Aorta (tissue), 5 donors: ENCODE measurements around the gene PIP5K1B. TPM values are rescaled to one million over a fixed set of nuclear protein-coding genes. Genes with fewer than 3 reads are reported as not detected.

ENCODE experiments used
- ATAC-seq: fragments of 200-7000 bp; cut with Tn5 transposase; one replicate; pipeline ENCODE4 v1.9.1; 2022; ENCODE audit warnings: moderate library complexity; ENCODE audit not compliant: low FRiP score
- DNase-seq, 2 donors: peaks; one replicate each; pipeline ENCODE4 v3.0.0-alpha.2; 2020
- H3K27ac ChIP-seq, 2 donors: one replicate each; pipeline ENCODE4 v1.5.1; 2013; ENCODE audit warnings: low read length in 2 of 2, mild to moderate bottlenecking in 2 of 2, moderate library complexity in 2 of 2, control low read depth in 1 of 2, inconsistent platforms in 1 of 2, low read depth in 1 of 2
- H3K27me3 ChIP-seq, 2 donors: one replicate each; pipeline ENCODE4 v1.6.1; 2013; ENCODE audit warnings: control low read depth in 1 of 2, low read length in 1 of 2, mild to moderate bottlenecking in 1 of 2, moderate library complexity in 1 of 2; ENCODE audit not compliant: insufficient read depth in 2 of 2, control insufficient read depth in 1 of 2
- H3K36me3 ChIP-seq, 2 donors: one replicate each; pipeline ENCODE4 v1.6.1; 2013; ENCODE audit warnings: control low read depth in 1 of 2, low read length in 1 of 2, mild to moderate bottlenecking in 1 of 2; ENCODE audit not compliant: insufficient read depth in 2 of 2, control insufficient read depth in 1 of 2
- H3K4me1 ChIP-seq, 2 donors: one replicate each; pipeline ENCODE4 v1.6.1; 2013; ENCODE audit warnings: low read length in 2 of 2, control low read depth in 1 of 2, mild to moderate bottlenecking in 1 of 2, moderate library complexity in 1 of 2; ENCODE audit not compliant: insufficient read depth in 2 of 2, control insufficient read depth in 1 of 2
- H3K4me3 ChIP-seq, 2 donors: one replicate each; pipeline ENCODE4 v1.5.1; 2013; ENCODE audit warnings: low read length in 2 of 2, control low read depth in 1 of 2, mild to moderate bottlenecking in 1 of 2
- H3K9me3 ChIP-seq: one replicate; pipeline ENCODE4 v1.6.1; 2013; ENCODE audit warnings: mild to moderate bottlenecking, low read length; ENCODE audit not compliant: control insufficient read depth
- WGBS, 2 donors: extraction: QIAGEN DNeasy Blood & Tissue Kit; methylation state at CpG; one replicate each; pipeline ENCODE4 v1.1.7; 2013; 5-methylcytosine and 5-hydroxymethylcytosine counted together
- intact Hi-C, 2 donors: fragments of 100-400 bp; cut with DNase I; formaldehyde crosslinking; loops; one replicate each; pipeline versions ENCODE4 v1.14.2 to v1.15.0; 2022
- polyA plus RNA-seq, 2 donors: library from polyadenylated mRNA; stranded (reverse); fragments of 200-250 nt; gene quantifications; one replicate each; pipeline ENCODE4 v1.2.3, GENCODE V29; 2013
- total RNA-seq, 2 donors: library from RNA; stranded (reverse); fragmentation: NEBNext Ultra II Directional; extraction: Animal tissue kit (Norgen Biotek cat#: 25700); gene quantifications; one replicate each; pipeline ENCODE4 v1.2.1, GENCODE V29; 2021
- donor health status: healthy with polysubstance abuse.
- donor health status: Bipolar disorder and iron deficiency.
- donor health status: DM: no; HTN: no; CAD: no.
- donor health status: DM: no; HTN: no; CAD: no.
- donor health status: DM: yes; HTN: yes; CAD: no.

PIP5K1B gene
- total and polyA plus RNA-seq, 4 donors, result 0.82 to 14.5 (median 8.5) TPM

DNA sequence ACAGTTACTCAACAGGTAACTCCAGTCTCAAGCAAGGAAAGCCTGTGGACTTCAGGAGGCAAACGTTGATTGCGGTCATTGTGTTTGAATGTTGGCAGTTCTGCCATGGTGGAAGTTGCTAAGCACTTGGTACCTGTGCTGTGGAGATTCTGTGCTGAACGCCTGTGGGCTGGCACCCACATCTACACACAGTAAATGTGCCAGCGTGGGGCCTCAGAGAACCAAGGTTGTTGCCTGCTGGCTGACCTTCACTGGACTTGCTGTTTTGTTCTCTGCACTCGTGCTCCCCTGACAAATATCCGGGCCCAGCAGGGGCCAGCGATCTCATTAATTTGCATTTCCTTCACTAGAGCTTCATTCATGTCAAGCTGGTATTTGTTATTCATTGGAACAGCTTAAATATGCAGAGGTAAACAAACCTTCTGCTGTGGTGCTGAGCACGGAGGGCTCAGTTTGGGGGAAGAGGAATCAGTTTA lies 167.0 kb downstream of the PIP5K1B start:
- Histone ChIP-seq H3K27ac (no peak overlapping the region), H3K36me3 (no peaks in the 10 kb centered on the region), H3K9me3 (no peaks in the 10 kb centered on the region), H3K4me3 (no peak overlapping the region), H3K4me1 (no peaks in the 10 kb centered on the region), H3K27me3 (no peaks in the 10 kb centered on the region)
- ATAC-seq (no peak), DNase-seq (no peak)
- 53 to 55% methylated on average over 8 of the region's 8 CpGs for WGBS, 2 donors
- intact Hi-C loops, result no loop called here

- intact Hi-C loops, result no loop called here
- ATAC-seq (no peak), DNase-seq (no peak)
- Histone ChIP-seq H3K4me1 (no peaks in the 10 kb centered on the region), H3K9me3 (no peaks in the 10 kb centered on the region), H3K27me3 (no peaks in the 10 kb centered on the region), H3K27ac (no peak overlapping the region), H3K36me3 (no peaks in the 10 kb centered on the region), H3K4me3 (no peak overlapping the region)
- WGBS, 2 donors, result 94% methylated on average over 6 of the region's 6 CpGs
These were observed 168.1 kb downstream of the PIP5K1B start for GRCh38 chr9:68873179-68873578.

GRCh38 chr9:68876273-68876672 lies 171.2 kb downstream of the PIP5K1B start:
- Histone ChIP-seq H3K27ac (no peak overlapping the region), H3K4me3 (no peak overlapping the region), H3K36me3 (no peaks in the 10 kb centered on the region), H3K9me3 (no peaks in the 10 kb centered on the region), H3K4me1 (no peaks in the 10 kb centered on the region), H3K27me3 (no peaks in the 10 kb centered on the region)
- intact Hi-C loops, result no loop called here
- DNase-seq, result no peak
- ATAC-seq, result no peak
- 67 to 72% methylated on average over 5 of the region's 5 CpGs for WGBS, 2 donors

DNA sequence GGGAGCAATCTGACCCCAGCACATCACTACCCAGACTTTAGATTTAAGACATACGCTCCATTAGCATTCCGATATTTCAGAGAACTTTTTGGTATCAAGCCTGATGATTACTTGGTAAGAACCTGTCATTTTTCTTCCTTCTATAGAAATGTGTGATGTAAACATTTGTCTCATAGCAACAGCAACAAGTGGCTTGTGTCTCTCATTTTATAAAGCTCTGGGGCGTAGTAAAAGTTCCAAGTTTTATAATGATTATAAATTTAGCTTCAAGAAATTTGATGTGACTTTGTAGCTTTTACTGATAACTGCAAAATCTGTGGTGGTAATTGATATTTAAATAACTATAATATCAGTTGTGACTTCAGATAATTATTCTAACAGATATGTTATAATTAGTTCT lies 171.6 kb downstream of the PIP5K1B start:
- intact Hi-C loops, result no loop called here
- no peaks in the 10 kb centered on the region for H3K36me3 ChIP-seq
- H3K27ac ChIP-seq, result no peak overlapping the region
- DNase-seq (no peak), ATAC-seq (no peak)
- no peak overlapping the region for H3K4me3 ChIP-seq
- no peaks in the 10 kb centered on the region for H3K9me3 ChIP-seq
- no peaks in the 10 kb centered on the region for H3K4me1 ChIP-seq
- 55 to 58% methylated on average over 3 of the region's 3 CpGs for WGBS, 2 donors
- no peaks in the 10 kb centered on the region for H3K27me3 ChIP-seq

- no peaks in the 10 kb centered on the region for H3K27me3 ChIP-seq
- no peak for DNase-seq
- H3K9me3 ChIP-seq, result no peaks in the 10 kb centered on the region
- H3K27ac ChIP-seq, result no peak overlapping the region
- intact Hi-C loops, result no loop called here
- no peak overlapping the region for H3K4me3 ChIP-seq
- no peak for ATAC-seq
- H3K4me1 ChIP-seq, result no peaks in the 10 kb centered on the region
- no peaks in the 10 kb centered on the region for H3K36me3 ChIP-seq
These were observed 172.2 kb downstream of the PIP5K1B start for GRCh38 chr9:68877219-68877618.

DNA sequence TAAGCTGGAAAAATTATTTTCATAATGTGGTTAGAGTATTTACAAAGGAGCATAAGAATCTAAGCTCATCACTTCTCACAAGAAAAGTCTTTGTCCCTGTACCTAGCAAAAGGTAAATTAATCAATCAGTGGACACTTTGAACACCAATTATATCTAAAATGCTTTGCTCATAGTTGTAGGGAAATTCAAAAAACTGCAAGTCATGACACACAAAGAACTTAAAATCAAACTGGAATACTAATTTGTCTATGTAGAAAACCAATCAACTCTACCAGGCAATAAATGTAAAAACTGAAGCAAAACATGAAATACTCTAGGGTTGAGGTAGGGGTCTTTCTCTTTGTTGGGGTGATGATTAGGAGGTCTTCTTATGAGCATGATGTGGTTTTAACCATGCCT lies 173.4 kb downstream of the PIP5K1B start:
- no peaks in the 10 kb centered on the region for H3K4me1 ChIP-seq
- H3K27ac ChIP-seq, result no peak overlapping the region
- intact Hi-C loops, result no loop called here
- no peak for ATAC-seq
- no peaks in the 10 kb centered on the region for H3K9me3 ChIP-seq
- no peaks in the 10 kb centered on the region for H3K36me3 ChIP-seq
- no peaks in the 10 kb centered on the region for H3K27me3 ChIP-seq
- H3K4me3 ChIP-seq, result no peak overlapping the region
- no peak for DNase-seq

GRCh38 chr9:68883224-68883623 lies 178.2 kb downstream of the PIP5K1B start:
- H3K9me3 ChIP-seq, result no peaks in the 10 kb centered on the region
- no peak for DNase-seq
- WGBS, 2 donors, result 78% methylated on average over 3 of the region's 3 CpGs
- no peaks in the 10 kb centered on the region for H3K4me1 ChIP-seq
- H3K27ac ChIP-seq, result no peak overlapping the region
- no peak for ATAC-seq
- H3K36me3 ChIP-seq, result no peaks in the 10 kb centered on the region
- H3K4me3 ChIP-seq, result no peak overlapping the region
- H3K27me3 ChIP-seq, result no peaks in the 10 kb centered on the region
- intact Hi-C loops, result no loop called here

DNA sequence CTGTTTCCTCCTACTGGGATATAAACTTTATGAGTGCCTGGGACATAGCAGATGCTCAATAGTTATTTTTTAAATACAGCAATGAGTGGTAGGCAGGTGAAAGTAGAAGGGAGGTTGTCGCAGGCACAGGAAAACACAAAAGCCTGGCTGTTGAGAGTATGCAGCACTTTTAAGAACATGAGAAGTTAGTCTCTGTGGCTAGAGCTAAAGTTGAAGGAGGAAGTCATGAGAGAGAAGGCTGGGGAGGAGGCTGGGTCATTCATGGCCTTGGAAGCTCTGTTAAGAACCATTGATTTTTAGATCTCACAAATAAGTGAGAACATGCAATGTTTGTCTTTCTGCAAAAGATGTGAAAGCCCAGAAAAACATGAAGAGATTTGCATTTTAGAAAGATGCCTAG lies 182.2 kb downstream of the PIP5K1B start:
- DNase-seq (no peak), ATAC-seq (no peak)
- H3K27ac ChIP-seq, result no peak overlapping the region
- H3K4me3 ChIP-seq, result no peak overlapping the region
- WGBS, 2 donors, result 85 to 92% methylated on average over 1 of the region's 1 CpG
- no peaks in the 10 kb centered on the region for H3K4me1 ChIP-seq
- no peaks in the 10 kb centered on the region for H3K36me3 ChIP-seq
- no peaks in the 10 kb centered on the region for H3K9me3 ChIP-seq
- intact Hi-C loops, result no loop called here
- H3K27me3 ChIP-seq, result no peaks in the 10 kb centered on the region

GRCh38 chr9:68894502-68894901 lies 189.5 kb downstream of the PIP5K1B start:
- ATAC-seq, result no peak
- Histone ChIP-seq H3K4me3 (no peak overlapping the region), H3K4me1 (peaks cover 0 to 7% of the 10 kb centered on the region in 2 donors), H3K9me3 (no peaks in the 10 kb centered on the region), H3K27ac (no peak overlapping the region), H3K36me3 (no peaks in the 10 kb centered on the region), H3K27me3 (no peaks in the 10 kb centered on the region)
- no peak for DNase-seq
- intact Hi-C loops, result no loop called here
- WGBS, 2 donors, result 13 to 22% methylated on average over 7 of the region's 7 CpGs
